Keratinocyte (primary cell): ENCODE results near the gene SELENOP.

Experiments
- EZH2 ChIP-seq: IDR thresholded peaks from one replicate; pipeline ENCODE4 v1.6.1; 2012; ENCODE audit warnings: inconsistent platforms, mild to moderate bottlenecking, low read length, moderate library complexity
- TF ChIP-seq, protein P1 (sequence below), 3 experiments: IDR thresholded peaks in 1 of 3; conservative IDR thresholded peaks in 1 of 3; optimal IDR thresholded peaks in 1 of 3; 2 replicates in 2 of 3; 3 replicates in 1 of 3; pipeline versions ENCODE3 to v1.5.1; 2011; ENCODE audit warnings: low read length in 3 of 3, mild to moderate bottlenecking in 3 of 3, moderate library complexity in 2 of 3, control low read depth in 1 of 3, inconsistent platforms in 1 of 3; ENCODE audit not compliant: insufficient read depth in 2 of 3; ENCODE audit errors: extremely low read depth in 1 of 3

DNA sequence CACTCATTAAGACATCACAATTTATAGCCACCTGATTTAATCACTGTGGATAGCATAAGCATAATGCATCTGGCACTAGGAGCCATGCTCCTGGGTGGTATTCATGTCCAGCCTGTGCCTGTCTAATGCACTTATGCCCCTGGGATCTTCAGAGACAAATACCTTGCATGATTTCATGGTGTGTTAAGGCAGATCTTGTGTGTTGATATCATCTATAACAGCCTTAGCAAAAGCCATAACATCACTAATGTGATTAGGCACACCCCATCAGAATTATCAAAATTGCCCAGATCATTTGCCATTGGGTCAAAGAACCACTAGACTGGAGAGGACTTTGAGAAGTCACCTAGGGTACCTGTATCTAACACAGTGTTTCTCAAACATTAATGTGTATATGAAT lies 43.7 kb upstream of the SELENOP start:
- TF ChIP-seq, protein P1, sequence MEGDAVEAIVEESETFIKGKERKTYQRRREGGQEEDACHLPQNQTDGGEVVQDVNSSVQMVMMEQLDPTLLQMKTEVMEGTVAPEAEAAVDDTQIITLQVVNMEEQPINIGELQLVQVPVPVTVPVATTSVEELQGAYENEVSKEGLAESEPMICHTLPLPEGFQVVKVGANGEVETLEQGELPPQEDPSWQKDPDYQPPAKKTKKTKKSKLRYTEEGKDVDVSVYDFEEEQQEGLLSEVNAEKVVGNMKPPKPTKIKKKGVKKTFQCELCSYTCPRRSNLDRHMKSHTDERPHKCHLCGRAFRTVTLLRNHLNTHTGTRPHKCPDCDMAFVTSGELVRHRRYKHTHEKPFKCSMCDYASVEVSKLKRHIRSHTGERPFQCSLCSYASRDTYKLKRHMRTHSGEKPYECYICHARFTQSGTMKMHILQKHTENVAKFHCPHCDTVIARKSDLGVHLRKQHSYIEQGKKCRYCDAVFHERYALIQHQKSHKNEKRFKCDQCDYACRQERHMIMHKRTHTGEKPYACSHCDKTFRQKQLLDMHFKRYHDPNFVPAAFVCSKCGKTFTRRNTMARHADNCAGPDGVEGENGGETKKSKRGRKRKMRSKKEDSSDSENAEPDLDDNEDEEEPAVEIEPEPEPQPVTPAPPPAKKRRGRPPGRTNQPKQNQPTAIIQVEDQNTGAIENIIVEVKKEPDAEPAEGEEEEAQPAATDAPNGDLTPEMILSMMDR (optimal IDR thresholded peaks at IDR 0.05 in 1 of 3, IDR thresholded peaks at IDR 0.05 in 1 of 3, conservative IDR thresholded peaks at IDR 0.05 in 1 of 3; ENCODE audit: extremely low read depth in 1 of 3, insufficient read depth in 2 of 3, low read length in 3 of 3): no peak
- no peak for TF ChIP-seq EZH2
